Thyroid gland (tissue), 4 donors: ENCODE results near the gene RARRES1. TPM values are rescaled to one million over a fixed set of nuclear protein-coding genes. Genes with fewer than 3 reads are reported as not detected.

Experiments
- DNase-seq, 2 donors: peaks; one replicate each; pipeline ENCODE4 v3.0.0-alpha.2; 2019
- H3K27ac ChIP-seq, 3 donors: fragments of 200-600 bp; sonication (generic); 1 replicate in 2 of 3; 2 replicates in 1 of 3; pipeline ENCODE4 v1.5.1; 2016 to 2019; ENCODE audit warnings: mild to moderate bottlenecking in 1 of 3, moderate library complexity in 1 of 3
- H3K27me3 ChIP-seq: fragments of 200-600 bp; sonication (generic); one replicate; pipeline ENCODE4 v1.5.1; 2019
- H3K36me3 ChIP-seq, 2 donors: fragments of 200-600 bp; sonication (generic); one replicate each; pipeline ENCODE4 v1.5.1; 2016 to 2019
- H3K4me1 ChIP-seq, 2 donors: fragments of 200-600 bp; sonication (generic); one replicate each; pipeline ENCODE4 v1.5.1; 2017 to 2019
- H3K4me3 ChIP-seq, 3 donors: fragments of 200-600 bp; sonication (generic); replicated peaks in 1 of 3; 1 replicate in 2 of 3; 2 replicates in 1 of 3; pipeline ENCODE4 v1.5.1; 2016; ENCODE audit warnings: mild to moderate bottlenecking in 1 of 3
- H3K9me3 ChIP-seq: fragments of 200-600 bp; sonication (generic); one replicate; pipeline ENCODE4 v1.5.1; 2017
- CTCF ChIP-seq, 6 experiments: fragments of 200-600 bp in 3 of 6; fragments of 450-650 bp in 3 of 6; sonication (generic) in 3 of 6; IDR thresholded peaks; one replicate each; pipeline ENCODE4 v1.5.1; 2016 to 2019; ENCODE audit warnings: antibody characterized with exemption in 6 of 6, mild to moderate bottlenecking in 2 of 6, inconsistent platforms in 1 of 6, moderate library complexity in 1 of 6
- POLR2A ChIP-seq, 2 donors: fragments of 450-650 bp; IDR thresholded peaks; one replicate each; pipeline ENCODE4 v1.6.1; 2017; ENCODE audit warnings: antibody characterized with exemption in 2 of 2, mild to moderate bottlenecking in 2 of 2, moderate library complexity in 1 of 2
- whole genome bisulfite sequencing, 2 donors: methylation state at CpG; one replicate each; pipeline ENCODE4 v1.1.5; 2017; 5-methylcytosine and 5-hydroxymethylcytosine counted together
- intact Hi-C: fragments of 100-400 bp; cut with DNase I; formaldehyde crosslinking; loops from one replicate; pipeline ENCODE4 v1.15.1; 2023
- total RNA-seq, 4 donors: library from RNA; depleted of rRNA; stranded (reverse); fragments of >200 nt; gene quantifications; one replicate each; pipeline ENCODE4 v1.2.3, GENCODE V29; 2016

Gene RARRES1
- total RNA-seq, 4 donors from 2014 or later, result 4.8 to 394 (median 21.4) TPM

- TF ChIP-seq POLR2A (IDR thresholded peaks at IDR 0.05) (no peak), CTCF (IDR thresholded peaks at IDR 0.05) (no peak)
- no peaks in the 10 kb centered on the region for H3K27me3 ChIP-seq
- WGBS, 2 donors, result 9 to 28% methylated on average over 6 of the region's 6 CpGs
- no peaks in the 10 kb centered on the region for H3K9me3 ChIP-seq
- intact Hi-C loops, result no loop called here
- DNase-seq, result no peak
- H3K36me3 ChIP-seq, result peaks cover 9 to 17% of the 10 kb centered on the region in 2 donors
- H3K4me3 ChIP-seq, result peak overlapping the region; percentile 40 to 60 (median 45)
- H3K27ac ChIP-seq, result peak overlapping the region; percentile 57 to 71 (median 68)
- peaks cover 0 to 8% of the 10 kb centered on the region in 2 donors for H3K4me1 ChIP-seq
Measured at GRCh38 chr3:158671821-158672214, 60.4 kb downstream of the RARRES1 start.

DNA sequence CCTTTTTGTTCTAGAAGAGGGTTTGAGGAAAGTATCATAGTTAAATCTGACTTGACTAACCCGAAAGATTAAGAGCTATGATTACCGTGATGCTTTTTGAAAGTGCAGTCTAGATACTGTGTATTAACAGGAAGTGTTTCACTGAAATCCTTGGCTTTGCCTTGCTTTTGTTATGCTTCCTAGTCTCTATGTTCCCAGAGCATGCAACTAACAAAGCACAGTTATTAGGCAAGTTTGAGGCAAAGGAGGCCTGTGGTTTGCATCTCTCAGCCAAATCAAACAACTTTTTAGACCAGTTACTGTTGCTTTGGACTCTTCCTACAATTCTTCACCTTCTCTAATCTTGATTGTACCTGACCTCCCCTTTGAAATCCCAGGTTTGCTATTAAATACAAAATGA is 63.8 kb downstream of the RARRES1 start:
- Histone ChIP-seq H3K27ac (no peak overlapping the region), H3K36me3 (peaks cover 9 to 22% of the 10 kb centered on the region in 2 donors), H3K4me1 (peaks cover 0 to 8% of the 10 kb centered on the region in 2 donors), H3K4me3 (no peak overlapping the region), H3K9me3 (no peaks in the 10 kb centered on the region), H3K27me3 (no peaks in the 10 kb centered on the region)
- WGBS, 2 donors, result 67 to 88% methylated on average over 2 of the region's 2 CpGs
- intact Hi-C loops, result no loop called here
- no peak for TF ChIP-seq POLR2A (IDR thresholded peaks at IDR 0.05)
- no peak for TF ChIP-seq CTCF (IDR thresholded peaks at IDR 0.05)
- DNase-seq, result no peak

- H3K4me1 ChIP-seq, result no peaks in the 10 kb centered on the region
- no peaks in the 10 kb centered on the region for H3K27me3 ChIP-seq
- no peak overlapping the region for H3K4me3 ChIP-seq
- no peaks in the 10 kb centered on the region for H3K9me3 ChIP-seq
- peaks cover 11 to 25% of the 10 kb centered on the region in 2 donors for H3K36me3 ChIP-seq
- H3K27ac ChIP-seq, result no peak overlapping the region
- TF ChIP-seq POLR2A (IDR thresholded peaks at IDR 0.05), result no peak
- no peak for TF ChIP-seq CTCF (IDR thresholded peaks at IDR 0.05)
- WGBS, 2 donors, result 80 to 86% methylated on average over 3 of the region's 3 CpGs
- DNase-seq, result no peak
- intact Hi-C loops, result no loop called here
Measured at GRCh38 chr3:158666416-158666815, 65.8 kb downstream of the RARRES1 start.

- H3K4me1 ChIP-seq, result no peaks in the 10 kb centered on the region
- TF ChIP-seq POLR2A (IDR thresholded peaks at IDR 0.05) (no peak), CTCF (IDR thresholded peaks at IDR 0.05) (no peak)
- no peak for DNase-seq
- H3K36me3 ChIP-seq, result peaks cover 18 to 29% of the 10 kb centered on the region in 2 donors
- no peak overlapping the region for H3K4me3 ChIP-seq
- intact Hi-C loops, result no loop called here
- no peak overlapping the region for H3K27ac ChIP-seq
- no peaks in the 10 kb centered on the region for H3K27me3 ChIP-seq
- no peaks in the 10 kb centered on the region for H3K9me3 ChIP-seq
- 96 to 100% methylated on average over 1 of the region's 1 CpG for WGBS, 2 donors
Measured at GRCh38 chr3:158663832-158664231, 68.4 kb downstream of the RARRES1 start.

DNA sequence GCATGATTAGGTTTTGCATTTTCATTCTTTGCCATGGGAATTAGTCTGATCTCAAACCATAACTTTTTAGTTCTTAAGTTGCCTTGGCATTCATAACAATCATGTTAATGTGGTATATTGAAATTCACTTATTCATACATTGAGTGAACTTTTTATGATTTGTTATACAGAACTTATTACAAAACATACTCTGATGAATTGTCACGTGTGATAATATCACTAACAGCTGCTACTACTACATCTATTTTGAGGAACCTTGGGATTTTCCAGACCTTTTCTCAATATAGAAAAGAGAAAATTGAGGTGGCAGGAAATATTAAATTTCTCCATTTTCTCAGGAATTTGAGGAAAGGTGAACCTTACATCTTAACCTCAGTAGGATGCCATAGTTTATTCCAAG is 69.0 kb downstream of the RARRES1 start:
- intact Hi-C loops, result no loop called here

More for the DNA sequence above, 69.0 kb downstream of the RARRES1 start:
- H3K36me3 ChIP-seq, result peaks cover 13 to 26% of the 10 kb centered on the region in 2 donors
- TF ChIP-seq POLR2A (IDR thresholded peaks at IDR 0.05) (no peak), CTCF (IDR thresholded peaks at IDR 0.05) (no peak)
- WGBS, 2 donors, result 89 to 97% methylated on average over 1 of the region's 1 CpG
- no peak overlapping the region for H3K4me3 ChIP-seq
- H3K27me3 ChIP-seq, result no peaks in the 10 kb centered on the region
- H3K9me3 ChIP-seq, result no peaks in the 10 kb centered on the region
- no peak overlapping the region for H3K27ac ChIP-seq
- H3K4me1 ChIP-seq, result no peaks in the 10 kb centered on the region
- DNase-seq, result no peak
